H1 (cell line): ENCODE results near the gene OS9. TPM values are rescaled to one million over a fixed set of nuclear protein-coding genes. Genes with fewer than 3 reads are reported as not detected.
A peak's percentile ranks its signal among the peaks of the same experiment; 100 is the strongest.

ENCODE experiments used
- CTCF ChIA-PET: fragments of 300-600 bp; sonication (Branson Sonifier 250); formaldehyde crosslinking; loops from one replicate; lab custom pipeline; 2021; ENCODE audit not compliant: partially characterized antibody; lab: Charles Lee
- POLR2A ChIA-PET: fragments of 300-600 bp; sonication (Branson Sonifier 250); formaldehyde crosslinking; loops from one replicate; lab custom pipeline; 2021; ENCODE audit warnings: inconsistent platforms; ENCODE audit not compliant: partially characterized antibody; lab: Charles Lee
- DNase-seq, 2 experiments: peaks; one replicate each; pipeline versions ENCODE4 v3.0.0 to v3.0.0-alpha.2; 2010 to 2022; ENCODE audit warnings: low spot score in 2 of 2, low read depth in 1 of 2, mixed read lengths in 1 of 2
- FAIRE-seq: peaks from 2 replicates; lab custom pipeline; 2011; peaks lifted over from hg19 to GRCh38; lab: Jason Lieb, UNC
- H2AFZ ChIP-seq: 2 replicates; pipeline ENCODE4 v1.8.1; 2012; ENCODE audit warnings: low read length, inconsistent platforms
- H2AK5ac ChIP-seq: 2 replicates; pipeline ENCODE4 v1.6.1; 2013; ENCODE audit warnings: low read depth, low read length
- H2BK120ac ChIP-seq: replicated peaks from 2 replicates; pipeline ENCODE3; 2013; ENCODE audit warnings: low read depth, low read length, inconsistent platforms
- H2BK12ac ChIP-seq: 2 replicates; pipeline ENCODE4 v1.6.1; 2013; ENCODE audit warnings: low read depth, low read length
- H2BK15ac ChIP-seq: 2 replicates; pipeline ENCODE4 v1.6.1; 2013; ENCODE audit warnings: low read length
- H2BK20ac ChIP-seq: 2 replicates; pipeline ENCODE4 v1.6.1; 2013; ENCODE audit warnings: low read length
- H2BK5ac ChIP-seq: 2 replicates; pipeline ENCODE4 v1.6.1; 2013; ENCODE audit warnings: low read depth, low read length
- H3K14ac ChIP-seq: 2 replicates; pipeline ENCODE4 v1.6.1; 2013; ENCODE audit warnings: inconsistent platforms; ENCODE audit not compliant: insufficient read length
- H3K18ac ChIP-seq: 2 replicates; pipeline ENCODE4 v1.6.1; 2013; ENCODE audit warnings: low read length; ENCODE audit errors: extremely low read depth
- H3K23ac ChIP-seq: 2 replicates; pipeline ENCODE4 v1.6.1; 2013; ENCODE audit warnings: inconsistent platforms; ENCODE audit not compliant: insufficient read length
- H3K23me2 ChIP-seq: 2 replicates; pipeline ENCODE4 v1.6.1; 2013; ENCODE audit warnings: low read depth, low read length
- H3K27ac ChIP-seq: 2 replicates; pipeline ENCODE4 v1.6.1; 2011; ENCODE audit warnings: low read depth, low read length, inconsistent platforms
- H3K27me3 ChIP-seq, 4 experiments: replicated peaks in 1 of 4; 1 replicate in 1 of 4; 2 replicates in 3 of 4; pipeline versions ENCODE4 v1.6.1 to v1.8.1; 2011 to 2013; ENCODE audit warnings: low read length in 3 of 4, mild to moderate bottlenecking in 3 of 4, inconsistent platforms in 2 of 4, mixed read lengths in 2 of 4, moderate library complexity in 1 of 4; ENCODE audit not compliant: control insufficient read depth in 3 of 4, insufficient read depth in 3 of 4; ENCODE audit errors: extremely low read depth in 1 of 4
- H3K36me3 ChIP-seq, 4 experiments: 2 replicates each; pipeline versions ENCODE4 v1.6.1 to v1.8.1; 2011 to 2013; ENCODE audit warnings: mild to moderate bottlenecking in 4 of 4, low read length in 3 of 4, moderate library complexity in 2 of 4, control low read depth in 1 of 4, inconsistent platforms in 1 of 4; ENCODE audit not compliant: insufficient read depth in 4 of 4, control insufficient read depth in 2 of 4
- H3K4ac ChIP-seq: replicated peaks from 2 replicates; pipeline ENCODE3; 2013; ENCODE audit warnings: low read length, low read depth, mixed read lengths, inconsistent platforms; ENCODE audit not compliant: insufficient read length
- H3K4me1 ChIP-seq, 4 experiments: replicated peaks in 1 of 4; 1 replicate in 1 of 4; 2 replicates in 3 of 4; pipeline versions ENCODE4 v1.6.1 to v1.8.1; 2011 to 2013; ENCODE audit warnings: low read length in 3 of 4, inconsistent platforms in 2 of 4, mixed read lengths in 1 of 4; ENCODE audit not compliant: insufficient read depth in 4 of 4, control insufficient read depth in 3 of 4
- H3K4me2 ChIP-seq, 2 experiments: 2 replicates each; pipeline versions ENCODE4 v1.6.1 to v1.8.1; 2011 to 2013; ENCODE audit warnings: low read depth in 2 of 2, low read length in 2 of 2, control low read depth in 1 of 2, inconsistent platforms in 1 of 2, mild to moderate bottlenecking in 1 of 2; ENCODE audit not compliant: insufficient read depth in 1 of 2
- H3K4me3 ChIP-seq, 4 experiments: fragments of 200-600, 300-600 bp in 1 of 4; sonication (generic), shearing (Covaris generic), sonication (Bioruptor Twin) in 1 of 4; 2 replicates each; pipeline versions ENCODE4 v1.5.1 to v1.8.1; 2011 to 2016; ENCODE audit warnings: low read length in 4 of 4, low read depth in 3 of 4, control low read depth in 2 of 4, inconsistent platforms in 2 of 4, mild to moderate bottlenecking in 2 of 4, mixed read lengths in 1 of 4, moderate library complexity in 1 of 4; ENCODE audit not compliant: insufficient read depth in 2 of 4; ENCODE audit errors: extremely low read depth in 1 of 4
- H3K56ac ChIP-seq: replicated peaks from 2 replicates; pipeline ENCODE3; 2013; ENCODE audit warnings: low read depth, mild to moderate bottlenecking, mixed read lengths, low read length, inconsistent platforms; ENCODE audit not compliant: insufficient read length
- H3K79me1 ChIP-seq: 2 replicates; pipeline ENCODE4 v1.6.1; 2013; ENCODE audit warnings: low read depth, low read length, control low read depth
- H3K79me2 ChIP-seq, 2 experiments: 2 replicates each; pipeline versions ENCODE4 v1.6.1 to v1.8.1; 2012 to 2013; ENCODE audit warnings: low read length in 2 of 2, mild to moderate bottlenecking in 2 of 2, inconsistent platforms in 1 of 2; ENCODE audit not compliant: insufficient read depth in 2 of 2, control insufficient read depth in 1 of 2
- H3K9ac ChIP-seq, 4 experiments: replicated peaks in 1 of 4; 1 replicate in 1 of 4; 2 replicates in 3 of 4; pipeline versions ENCODE4 v1.6.1 to v1.8.1; 2011 to 2013; ENCODE audit warnings: low read depth in 3 of 4, low read length in 3 of 4, control low read depth in 2 of 4, mild to moderate bottlenecking in 2 of 4, moderate library complexity in 2 of 4, inconsistent platforms in 1 of 4; ENCODE audit errors: extremely low read depth in 1 of 4
- H3K9me3 ChIP-seq, 2 experiments: 2 replicates each; pipeline versions ENCODE4 v1.6.1 to v1.8.1; 2012 to 2013; ENCODE audit warnings: mild to moderate bottlenecking in 2 of 2, moderate library complexity in 2 of 2, control low read depth in 1 of 2, inconsistent platforms in 1 of 2, low read depth in 1 of 2, low read length in 1 of 2, mixed read lengths in 1 of 2; ENCODE audit not compliant: insufficient read depth in 2 of 2
- H4K20me1 ChIP-seq, 2 experiments: replicated peaks in 1 of 2; 2 replicates each; pipeline versions ENCODE3 to v1.8.1; 2011 to 2013; ENCODE audit warnings: inconsistent platforms in 2 of 2, low read length in 2 of 2, mild to moderate bottlenecking in 1 of 2; ENCODE audit not compliant: insufficient read depth in 2 of 2, control insufficient read depth in 1 of 2
- H4K5ac ChIP-seq: 2 replicates; pipeline ENCODE4 v1.6.1; 2013; ENCODE audit warnings: low read length, low read depth, mixed read lengths, inconsistent platforms; ENCODE audit not compliant: insufficient read length
- H4K8ac ChIP-seq: 2 replicates; pipeline ENCODE4 v1.8.0; 2013; ENCODE audit warnings: mild to moderate bottlenecking, moderate library complexity, low read length, inconsistent platforms; ENCODE audit not compliant: insufficient read depth; ENCODE audit errors: extremely low read depth
- H4K91ac ChIP-seq: replicated peaks from 2 replicates; pipeline ENCODE3; 2013; ENCODE audit warnings: low read length, mixed read lengths, inconsistent platforms; ENCODE audit not compliant: insufficient read length
- EGR1 ChIP-seq: IDR thresholded peaks from 2 replicates; pipeline ENCODE4 v1.6.1; 2011; ENCODE audit warnings: low read depth, low read length, borderline replicate concordance
- JUN ChIP-seq: IDR thresholded peaks from 2 replicates; pipeline ENCODE4 v1.6.1; 2011; ENCODE audit warnings: low read depth, mild to moderate bottlenecking, improper control_type of control experiment, low read length
- TEAD4 ChIP-seq: IDR thresholded peaks from 2 replicates; pipeline ENCODE4 v1.6.1; 2012; ENCODE audit warnings: low read depth, low read length, inconsistent platforms, mixed read lengths
- WGBS, 2 experiments: shearing (Covaris generic) in 1 of 2; methylation state at CpG; one replicate each; pipeline versions ENCODE4 v1.1.6 to v1.1.7; 2013 to 2015; ENCODE audit warnings: low lambda C conversion rate in 2 of 2, mixed read lengths in 2 of 2, inconsistent platforms in 1 of 2, low coverage in 1 of 2, missing lambda C conversion rate in 1 of 2; ENCODE audit not compliant: insufficient replicate concordance in 2 of 2, insufficient coverage in 1 of 2, insufficient read length in 1 of 2; ENCODE audit errors: extremely low coverage in 1 of 2, missing lambda C conversion rate in 1 of 2; 5-methylcytosine and 5-hydroxymethylcytosine counted together
- polyA plus RNA-seq, 7 experiments: library from polyadenylated mRNA; depleted of rRNA in 3 of 7; stranded (reverse) in 5 of 7; unstranded in 2 of 7; fragments of >200 nt in 5 of 7; fragments of 200-250 nt in 2 of 7; gene quantifications; 1 replicate in 5 of 7; 2 replicates in 1 of 7; 4 replicates in 1 of 7; pipeline versions ENCODE4 v1.2.1 to v1.2.3, GENCODE V29; 2011 to 2013; ENCODE audit warnings: missing spikeins in 2 of 7, mixed read lengths in 2 of 7
- total RNA-seq: library from RNA; stranded (reverse); fragmentation: NEBNext Ultra II Directional; extraction: Animal tissue kit (Norgen Biotek cat#: 25700); gene quantifications from 2 replicates; pipeline ENCODE4 v1.2.1, GENCODE V29; 2021

OS9 gene
- total and polyA plus RNA-seq, 2 of the 8 experiments (the other 6 are each of a cell fraction or from before 2014, with no cell fraction given): 71.0 to 108 TPM

DNA sequence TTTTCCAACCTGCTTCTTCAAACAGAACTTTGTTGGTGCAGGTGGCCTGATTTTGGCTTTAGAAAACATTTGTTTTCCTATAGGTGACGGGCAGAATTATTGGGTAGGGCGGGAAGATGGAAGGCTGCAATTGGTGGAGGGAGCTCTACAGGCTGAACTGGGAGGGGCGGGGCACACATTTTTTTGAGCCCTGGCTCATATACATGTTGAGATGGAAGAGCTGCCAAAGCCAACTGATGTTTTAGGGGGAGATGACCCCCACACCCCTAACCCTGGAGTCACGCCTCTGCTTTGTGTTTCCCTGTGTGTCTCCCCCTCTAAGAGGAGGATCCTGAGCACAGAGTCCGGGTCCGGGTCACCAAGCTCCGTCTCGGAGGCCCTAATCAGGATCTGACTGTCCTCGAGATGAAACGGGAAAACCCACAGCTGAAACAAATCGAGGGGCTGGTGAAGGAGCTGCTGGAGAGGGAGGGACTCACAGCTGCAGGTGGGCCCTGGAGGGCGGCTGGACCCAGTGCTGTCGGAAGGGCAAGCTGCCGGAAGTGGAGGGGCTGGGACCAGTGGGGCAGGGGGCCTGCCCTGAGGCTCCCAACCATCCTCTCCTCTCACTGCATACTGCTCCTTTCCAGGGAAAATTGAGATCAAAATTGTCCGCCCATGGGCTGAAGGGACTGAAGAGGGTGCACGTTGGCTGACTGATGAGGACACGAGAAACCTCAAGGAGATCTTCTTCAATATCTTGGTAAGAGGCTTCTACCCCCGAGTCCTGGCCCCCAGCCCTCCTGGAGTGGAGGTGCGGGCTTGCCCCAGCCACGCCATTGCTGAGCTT is 26.1 kb downstream of the OS9 start:
- H3K36me3 ChIP-seq: peaks cover 0 to 22% (median 5%) of the 10 kb centered on the region in 4 experiments; a peak in 4 of 8 replicates
- H4K20me1 ChIP-seq: peaks cover 0 to 3% of the 10 kb centered on the region in 2 experiments
- H3K27me3 ChIP-seq: peaks cover 0 to 15% (median 8%) of the 10 kb centered on the region in 4 experiments; a peak in 4 of 7 replicates
- no peak overlapping the region for H3K14ac ChIP-seq
- H3K4me1 ChIP-seq: no peaks in the 10 kb centered on the region
- H3K4me3 ChIP-seq: no peak overlapping the region
- H2BK120ac ChIP-seq: no peak overlapping the region
- H3K27ac ChIP-seq: no peak overlapping the region
- H2BK20ac ChIP-seq: no peak overlapping the region
- no peak overlapping the region for H4K91ac ChIP-seq
- no peak overlapping the region for H2BK12ac ChIP-seq
- no peak overlapping the region for H3K4me2 ChIP-seq
- POLR2A ChIA-PET: interaction anchor here (0.6 to 1.4 kb wide), 4 partner anchors 10 to 182 kb away, joined by 3 read pairs; no protein-coding TSS in a partner anchor
- no peak overlapping the region for H2AK5ac ChIP-seq
- H3K79me1 ChIP-seq: no peaks in the 10 kb centered on the region
- H3K56ac ChIP-seq: no peak overlapping the region
- TF ChIP-seq JUN (no peak), TEAD4 (no peak), EGR1 (no peak)
- H3K9ac ChIP-seq: no peak overlapping the region
- no peaks in the 10 kb centered on the region for H3K23me2 ChIP-seq
- no peak overlapping the region for H3K18ac ChIP-seq
- no peak overlapping the region for H2AFZ ChIP-seq
- H2BK5ac ChIP-seq: no peak overlapping the region
- no peak overlapping the region for H4K5ac ChIP-seq
- no peak overlapping the region for H3K4ac ChIP-seq
- 88% methylated on average over 16 of the region's 20 CpGs; no CpG with 5 or more reads in 1 of the 2 experiments for WGBS, 2 experiments
- FAIRE-seq (no peak), DNase-seq (peak in 1 of 2 experiments; percentile 37)
- H4K8ac ChIP-seq: no peak overlapping the region
- H3K9me3 ChIP-seq: no peaks in the 10 kb centered on the region
- H3K23ac ChIP-seq: no peak overlapping the region
- CTCF ChIA-PET: interaction anchor here (1.1 to 11.7 kb wide), 8 partner anchors 13 to 135 kb away, joined by 3 to 149 read pairs (median 4); partner anchors contain the start of genes AGAP2, B4GALNT1 and OS9
- no peak overlapping the region for H2BK15ac ChIP-seq
- H3K79me2 ChIP-seq: no peaks in the 10 kb centered on the region
